C4-2B (cell line): ENCODE measurements around the gene LTC4S.

Experiments used
- ZFX ChIP-seq: fragments of 450-650 bp; IDR thresholded peaks from 2 replicates; pipeline ENCODE4 v1.6.1; 2017
- TF ChIP-seq, protein P1 (sequence below): fragments of 450-650 bp; conservative IDR thresholded peaks from 2 replicates; pipeline ENCODE4 v1.5.1; 2017; ENCODE audit warnings: mild to moderate bottlenecking

DNA sequence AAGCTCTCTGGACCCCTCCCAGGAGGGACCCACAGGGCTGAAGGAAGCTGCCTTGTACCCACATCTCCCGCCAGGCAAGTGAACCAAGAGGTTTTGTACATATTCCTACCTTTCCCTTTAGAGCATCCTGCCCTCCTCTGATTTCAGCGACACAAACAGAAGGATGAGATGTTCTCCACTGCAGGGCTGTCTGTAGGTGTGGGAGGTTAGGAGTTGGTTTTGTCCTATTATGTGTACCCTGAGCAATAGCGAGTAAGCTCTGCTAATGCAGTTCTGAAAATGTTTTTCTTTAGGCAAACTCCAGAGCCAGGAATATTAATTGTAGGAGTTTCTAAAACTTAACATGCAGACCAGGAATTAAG lies 39.9 kb downstream of the LTC4S start:
- TF ChIP-seq, protein P1, sequence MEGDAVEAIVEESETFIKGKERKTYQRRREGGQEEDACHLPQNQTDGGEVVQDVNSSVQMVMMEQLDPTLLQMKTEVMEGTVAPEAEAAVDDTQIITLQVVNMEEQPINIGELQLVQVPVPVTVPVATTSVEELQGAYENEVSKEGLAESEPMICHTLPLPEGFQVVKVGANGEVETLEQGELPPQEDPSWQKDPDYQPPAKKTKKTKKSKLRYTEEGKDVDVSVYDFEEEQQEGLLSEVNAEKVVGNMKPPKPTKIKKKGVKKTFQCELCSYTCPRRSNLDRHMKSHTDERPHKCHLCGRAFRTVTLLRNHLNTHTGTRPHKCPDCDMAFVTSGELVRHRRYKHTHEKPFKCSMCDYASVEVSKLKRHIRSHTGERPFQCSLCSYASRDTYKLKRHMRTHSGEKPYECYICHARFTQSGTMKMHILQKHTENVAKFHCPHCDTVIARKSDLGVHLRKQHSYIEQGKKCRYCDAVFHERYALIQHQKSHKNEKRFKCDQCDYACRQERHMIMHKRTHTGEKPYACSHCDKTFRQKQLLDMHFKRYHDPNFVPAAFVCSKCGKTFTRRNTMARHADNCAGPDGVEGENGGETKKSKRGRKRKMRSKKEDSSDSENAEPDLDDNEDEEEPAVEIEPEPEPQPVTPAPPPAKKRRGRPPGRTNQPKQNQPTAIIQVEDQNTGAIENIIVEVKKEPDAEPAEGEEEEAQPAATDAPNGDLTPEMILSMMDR, result no peak
- TF ChIP-seq ZFX, result no peak
